GM10266 (cell line): Measurements from ENCODE around the gene ZNF768.

Experiments used
- DNase-seq: peaks from one replicate; pipeline ENCODE4 v3.0.0; 2012; ENCODE audit errors: extremely low spot score
- CTCF ChIP-seq: IDR thresholded peaks from 2 replicates; pipeline ENCODE4 v1.5.1; 2012; ENCODE audit warnings: mild to moderate bottlenecking, low read depth; ENCODE audit not compliant: control insufficient read depth, insufficient read depth; ENCODE audit errors: missing control alignments

ZNF768 gene

GRCh38 chr16:30509081-30509765 is 17.1 kb downstream of the ZNF768 start:
- no peak for DNase-seq
- no peak for TF ChIP-seq CTCF

GRCh38 chr16:30503403-30504296 is 22.7 kb downstream of the ZNF768 start:
- no peak for DNase-seq
- no peak for TF ChIP-seq CTCF

GRCh38 chr16:30499284-30499683 is 27.1 kb downstream of the ZNF768 start:
- TF ChIP-seq CTCF, result no peak
- DNase-seq, result no peak

GRCh38 chr16:30494709-30495108 is 31.7 kb downstream of the ZNF768 start:
- DNase-seq, result no peak
- no peak for TF ChIP-seq CTCF

- no peak for DNase-seq
- TF ChIP-seq CTCF, result no peak
These were observed 32.4 kb downstream of the ZNF768 start for GRCh38 chr16:30493941-30494488.

- TF ChIP-seq CTCF, result no peak
- DNase-seq, result no peak
These were observed 34.5 kb downstream of the ZNF768 start for GRCh38 chr16:30491744-30492308.
